IPS-20b (cell line): Measurements from ENCODE around the gene FARS2.

Experiments
- H3K27ac ChIP-seq: one replicate; pipeline ENCODE4 v1.5.1; 2013; ENCODE audit warnings: low read length
- H3K27me3 ChIP-seq: 2 replicates; pipeline ENCODE4 v1.6.1; 2013; ENCODE audit warnings: mild to moderate bottlenecking, low read length, inconsistent platforms; ENCODE audit not compliant: insufficient read depth
- H3K36me3 ChIP-seq: 2 replicates; pipeline ENCODE4 v1.6.1; 2013; ENCODE audit warnings: low read depth, mild to moderate bottlenecking, inconsistent platforms, low read length, moderate library complexity; ENCODE audit not compliant: insufficient read depth
- H3K4me1 ChIP-seq: 2 replicates; pipeline ENCODE4 v1.6.1; 2013; ENCODE audit warnings: mild to moderate bottlenecking, control low read depth, inconsistent platforms, low read length, moderate library complexity; ENCODE audit not compliant: insufficient read depth
- H3K4me3 ChIP-seq: 2 replicates; pipeline ENCODE4 v1.5.1; 2013; ENCODE audit warnings: mild to moderate bottlenecking, low read length, inconsistent platforms
- H3K9ac ChIP-seq: 2 replicates; pipeline ENCODE4 v1.6.1; 2013; ENCODE audit warnings: low read depth, mild to moderate bottlenecking, inconsistent platforms, low read length, moderate library complexity
- H3K9me3 ChIP-seq: 2 replicates; pipeline ENCODE4 v1.6.1; 2013; ENCODE audit warnings: mild to moderate bottlenecking, low read depth, low read length, inconsistent platforms; ENCODE audit not compliant: insufficient read depth

FARS2 gene

GRCh38 chr6:5359417-5359816 is 98.1 kb downstream of the FARS2 start:
- no peaks in the 10 kb centered on the region for H3K9me3 ChIP-seq
- H3K9ac ChIP-seq: no peak overlapping the region
- no peak overlapping the region for H3K27ac ChIP-seq
- H3K4me3 ChIP-seq: no peak overlapping the region
- no peaks in the 10 kb centered on the region for H3K27me3 ChIP-seq
- no peaks in the 10 kb centered on the region for H3K4me1 ChIP-seq
- H3K36me3 ChIP-seq: no peaks in the 10 kb centered on the region

GRCh38 chr6:5361396-5361795 is 100.1 kb downstream of the FARS2 start:
- Histone ChIP-seq H3K9ac (no peak overlapping the region), H3K27me3 (no peaks in the 10 kb centered on the region), H3K9me3 (no peaks in the 10 kb centered on the region), H3K4me3 (no peak overlapping the region), H3K36me3 (no peaks in the 10 kb centered on the region), H3K27ac (no peak overlapping the region), H3K4me1 (no peaks in the 10 kb centered on the region)

GRCh38 chr6:5365436-5366195 is 104.3 kb downstream of the FARS2 start:
- H3K9me3 ChIP-seq: no peaks in the 10 kb centered on the region
- H3K27ac ChIP-seq: no peak overlapping the region
- H3K9ac ChIP-seq: no peak overlapping the region
- H3K4me3 ChIP-seq: no peak overlapping the region
- H3K36me3 ChIP-seq: no peaks in the 10 kb centered on the region
- no peaks in the 10 kb centered on the region for H3K27me3 ChIP-seq
- no peaks in the 10 kb centered on the region for H3K4me1 ChIP-seq

GRCh38 chr6:5366941-5367340 is 105.6 kb downstream of the FARS2 start:
- no peak overlapping the region for H3K4me3 ChIP-seq
- H3K4me1 ChIP-seq: no peaks in the 10 kb centered on the region
- H3K9ac ChIP-seq: no peak overlapping the region
- H3K27me3 ChIP-seq: no peaks in the 10 kb centered on the region
- no peaks in the 10 kb centered on the region for H3K9me3 ChIP-seq
- H3K36me3 ChIP-seq: no peaks in the 10 kb centered on the region
- no peak overlapping the region for H3K27ac ChIP-seq

- H3K36me3 ChIP-seq: no peaks in the 10 kb centered on the region
- H3K9me3 ChIP-seq: no peaks in the 10 kb centered on the region
- no peak overlapping the region for H3K9ac ChIP-seq
- H3K27ac ChIP-seq: no peak overlapping the region
- no peaks in the 10 kb centered on the region for H3K4me1 ChIP-seq
- H3K4me3 ChIP-seq: no peak overlapping the region
- H3K27me3 ChIP-seq: no peaks in the 10 kb centered on the region
Observed at GRCh38 chr6:5367510-5367909, 106.2 kb downstream of the FARS2 start.

GRCh38 chr6:5373430-5373829 is 112.1 kb downstream of the FARS2 start:
- no peak overlapping the region for H3K4me3 ChIP-seq
- H3K4me1 ChIP-seq: peaks cover 1% of the 10 kb centered on the region; the same call in 1 of the 2 replicates
- H3K36me3 ChIP-seq: no peaks in the 10 kb centered on the region
- H3K9me3 ChIP-seq: no peaks in the 10 kb centered on the region
- no peak overlapping the region for H3K27ac ChIP-seq
- no peaks in the 10 kb centered on the region for H3K27me3 ChIP-seq
- H3K9ac ChIP-seq: no peak overlapping the region

- Histone ChIP-seq H3K9ac (no peak overlapping the region), H3K9me3 (no peaks in the 10 kb centered on the region), H3K27me3 (no peaks in the 10 kb centered on the region), H3K4me1 (peaks cover 11% of the 10 kb centered on the region; the same call in 1 of the 2 replicates), H3K27ac (no peak overlapping the region), H3K4me3 (peak overlapping the region; percentile 19; the same call in 1 of the 2 replicates), H3K36me3 (no peaks in the 10 kb centered on the region)
Observed at GRCh38 chr6:5378331-5378730, 117.0 kb downstream of the FARS2 start.

GRCh38 chr6:5379647-5380242 is 118.4 kb downstream of the FARS2 start:
- Histone ChIP-seq H3K9me3 (no peaks in the 10 kb centered on the region), H3K27me3 (no peaks in the 10 kb centered on the region), H3K4me1 (peaks cover 11% of the 10 kb centered on the region; the same call in 1 of the 2 replicates), H3K4me3 (no peak overlapping the region), H3K27ac (no peak overlapping the region), H3K9ac (no peak overlapping the region), H3K36me3 (no peaks in the 10 kb centered on the region)

- Histone ChIP-seq H3K27ac (no peak overlapping the region), H3K4me1 (peaks cover 5% of the 10 kb centered on the region; the same call in 1 of the 2 replicates), H3K36me3 (no peaks in the 10 kb centered on the region), H3K9me3 (no peaks in the 10 kb centered on the region), H3K9ac (no peak overlapping the region), H3K4me3 (no peak overlapping the region), H3K27me3 (no peaks in the 10 kb centered on the region)
Observed at GRCh38 chr6:5383856-5384255, 122.5 kb downstream of the FARS2 start.

GRCh38 chr6:5384276-5384675 is 123.0 kb downstream of the FARS2 start:
- no peak overlapping the region for H3K4me3 ChIP-seq
- no peaks in the 10 kb centered on the region for H3K36me3 ChIP-seq
- H3K9ac ChIP-seq: no peak overlapping the region
- no peaks in the 10 kb centered on the region for H3K9me3 ChIP-seq
- no peak overlapping the region for H3K27ac ChIP-seq
- no peaks in the 10 kb centered on the region for H3K27me3 ChIP-seq
- H3K4me1 ChIP-seq: peaks cover 1% of the 10 kb centered on the region; the same call in 1 of the 2 replicates

- Histone ChIP-seq H3K4me1 (no peaks in the 10 kb centered on the region), H3K27me3 (no peaks in the 10 kb centered on the region), H3K4me3 (no peak overlapping the region)
Observed at GRCh38 chr6:5388326-5388725, 127.0 kb downstream of the FARS2 start.

GRCh38 chr6:5389086-5389745 is 127.9 kb downstream of the FARS2 start:
- Histone ChIP-seq H3K27me3 (no peaks in the 10 kb centered on the region), H3K9ac (no peak overlapping the region), H3K4me3 (no peak overlapping the region), H3K27ac (no peak overlapping the region), H3K4me1 (no peaks in the 10 kb centered on the region), H3K36me3 (no peaks in the 10 kb centered on the region), H3K9me3 (no peaks in the 10 kb centered on the region)

More at GRCh38 chr6:5388326-5388725, 127.0 kb downstream of the FARS2 start:
- Histone ChIP-seq H3K9ac (no peak overlapping the region), H3K36me3 (no peaks in the 10 kb centered on the region), H3K27ac (no peak overlapping the region), H3K9me3 (no peaks in the 10 kb centered on the region)
